Measurements from ENCODE around the gene TERT.

The TERT gene

DNA sequence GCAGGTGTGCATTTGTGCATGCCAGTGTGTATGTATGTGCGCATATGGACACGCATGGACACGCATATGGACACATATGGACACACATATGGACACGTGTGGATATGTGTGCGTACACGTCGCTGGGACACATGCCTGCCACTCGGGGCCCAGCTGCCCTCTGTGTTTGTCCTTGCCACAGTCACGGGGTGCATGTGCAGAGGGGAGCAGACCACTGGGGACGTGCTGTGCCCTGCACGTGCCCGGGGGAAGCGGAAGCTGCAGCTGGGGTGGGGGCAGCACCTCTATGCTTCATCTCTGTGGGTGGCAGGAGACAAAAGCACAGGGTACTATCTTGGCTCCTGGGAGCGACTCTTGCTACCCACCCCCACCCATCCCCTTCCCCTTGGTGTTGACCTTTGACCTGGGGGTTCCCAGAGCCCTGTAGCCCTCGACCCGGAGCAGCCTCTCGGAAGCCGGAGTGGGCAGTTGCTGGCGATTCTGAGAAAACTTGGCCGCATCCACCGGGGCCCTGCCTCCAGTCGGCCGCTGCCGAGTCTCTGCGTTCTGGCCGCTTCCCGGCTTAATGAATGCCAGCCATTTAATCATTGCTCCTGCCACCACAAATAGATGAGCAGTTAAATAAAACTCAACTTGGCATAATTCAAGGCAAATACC is 72.1 kb downstream of the TERT start:
- no peak for DNase-seq (ENCODE audit: low read depth)
- TF ChIP-seq, protein P1, sequence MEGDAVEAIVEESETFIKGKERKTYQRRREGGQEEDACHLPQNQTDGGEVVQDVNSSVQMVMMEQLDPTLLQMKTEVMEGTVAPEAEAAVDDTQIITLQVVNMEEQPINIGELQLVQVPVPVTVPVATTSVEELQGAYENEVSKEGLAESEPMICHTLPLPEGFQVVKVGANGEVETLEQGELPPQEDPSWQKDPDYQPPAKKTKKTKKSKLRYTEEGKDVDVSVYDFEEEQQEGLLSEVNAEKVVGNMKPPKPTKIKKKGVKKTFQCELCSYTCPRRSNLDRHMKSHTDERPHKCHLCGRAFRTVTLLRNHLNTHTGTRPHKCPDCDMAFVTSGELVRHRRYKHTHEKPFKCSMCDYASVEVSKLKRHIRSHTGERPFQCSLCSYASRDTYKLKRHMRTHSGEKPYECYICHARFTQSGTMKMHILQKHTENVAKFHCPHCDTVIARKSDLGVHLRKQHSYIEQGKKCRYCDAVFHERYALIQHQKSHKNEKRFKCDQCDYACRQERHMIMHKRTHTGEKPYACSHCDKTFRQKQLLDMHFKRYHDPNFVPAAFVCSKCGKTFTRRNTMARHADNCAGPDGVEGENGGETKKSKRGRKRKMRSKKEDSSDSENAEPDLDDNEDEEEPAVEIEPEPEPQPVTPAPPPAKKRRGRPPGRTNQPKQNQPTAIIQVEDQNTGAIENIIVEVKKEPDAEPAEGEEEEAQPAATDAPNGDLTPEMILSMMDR (IDR thresholded peaks at IDR 0.05; ENCODE audit: insufficient read depth, low read depth, low read length, missing control alignments), result no peak
- no peak overlapping the region for H3K4me3 ChIP-seq (ENCODE audit: low read length)

- H3K4me3 ChIP-seq (ENCODE audit: low read length), result no peak overlapping the region
- TF ChIP-seq, protein P1 (IDR thresholded peaks at IDR 0.05; ENCODE audit: insufficient read depth, low read depth, low read length, missing control alignments), result no peak
- no peak for DNase-seq (ENCODE audit: low read depth)
Measured at GRCh38 chr5:1222147-1222546, 72.7 kb downstream of the TERT start.

DNA sequence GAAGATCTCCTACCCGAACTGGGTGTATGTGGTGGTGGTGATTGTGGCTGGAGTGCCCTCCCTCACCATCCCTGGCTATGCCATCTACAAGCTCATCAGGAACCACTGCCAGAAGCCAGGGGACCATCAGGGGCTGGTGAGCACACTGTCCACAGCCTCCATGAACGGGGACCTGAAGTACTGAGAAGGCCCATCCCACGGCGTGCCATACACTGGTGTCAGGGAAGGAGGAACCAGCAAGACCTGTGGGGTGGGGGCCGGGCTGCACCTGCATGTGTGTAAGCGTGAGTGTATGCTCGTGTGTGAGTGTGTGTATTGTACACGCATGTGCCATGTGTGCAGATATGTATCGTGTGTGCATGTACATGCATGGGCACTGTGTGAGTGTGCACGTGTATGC is 73.1 kb downstream of the TERT start:
- no peak overlapping the region for H3K4me3 ChIP-seq (ENCODE audit: low read length)
- TF ChIP-seq, protein P1 (IDR thresholded peaks at IDR 0.05; ENCODE audit: insufficient read depth, low read depth, low read length, missing control alignments), result no peak
- no peak for DNase-seq (ENCODE audit: low read depth)

DNA sequence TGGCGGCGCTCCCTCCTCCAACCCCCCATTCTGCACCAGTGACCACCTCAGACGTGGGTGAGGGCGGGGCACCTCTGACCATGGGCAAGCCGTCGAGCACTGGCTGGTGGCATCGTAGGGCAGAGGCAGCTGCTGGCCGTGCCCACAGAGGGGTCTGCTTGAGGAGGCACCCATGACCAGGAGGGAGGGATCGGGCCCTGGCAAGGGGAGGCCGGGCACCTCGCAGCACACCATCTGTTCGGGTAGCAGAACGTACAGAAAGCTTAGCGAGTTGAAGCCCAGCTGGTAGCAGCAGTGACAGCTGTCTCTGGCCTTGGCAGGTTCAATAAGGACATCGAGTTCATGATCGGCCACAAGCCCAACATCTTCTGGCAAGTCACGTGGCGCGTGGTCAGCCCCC is 74.0 kb downstream of the TERT start:
- no peak for DNase-seq (ENCODE audit: low read depth)
- H3K4me3 ChIP-seq (ENCODE audit: low read length), result no peak overlapping the region
- TF ChIP-seq, protein P1 (IDR thresholded peaks at IDR 0.05; ENCODE audit: insufficient read depth, low read depth, low read length, missing control alignments), result no peak

DNA sequence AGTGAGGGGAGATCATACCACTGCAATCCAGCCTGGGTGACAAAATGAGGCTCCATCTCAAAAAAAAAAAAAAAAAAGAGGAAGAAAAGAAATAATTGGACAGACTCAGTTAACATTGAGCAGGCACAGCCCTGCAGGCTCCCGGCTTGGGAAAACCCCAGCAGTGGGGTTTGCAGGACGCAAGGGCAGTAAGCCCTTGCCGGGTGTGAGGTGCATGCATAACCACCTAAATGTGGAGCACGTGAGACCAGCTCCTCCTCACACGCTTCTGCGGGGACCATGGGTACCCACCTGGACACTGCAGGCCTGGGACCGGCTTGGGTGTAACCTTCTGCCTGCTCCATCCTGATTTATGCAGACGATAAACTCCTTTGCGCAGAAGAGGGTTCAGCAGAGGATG is 74.5 kb downstream of the TERT start:
- DNase-seq (ENCODE audit: low read depth), result no peak
- TF ChIP-seq, protein P1 (IDR thresholded peaks at IDR 0.05; ENCODE audit: insufficient read depth, low read depth, low read length, missing control alignments), result no peak
- no peak overlapping the region for H3K4me3 ChIP-seq (ENCODE audit: low read length)

DNA sequence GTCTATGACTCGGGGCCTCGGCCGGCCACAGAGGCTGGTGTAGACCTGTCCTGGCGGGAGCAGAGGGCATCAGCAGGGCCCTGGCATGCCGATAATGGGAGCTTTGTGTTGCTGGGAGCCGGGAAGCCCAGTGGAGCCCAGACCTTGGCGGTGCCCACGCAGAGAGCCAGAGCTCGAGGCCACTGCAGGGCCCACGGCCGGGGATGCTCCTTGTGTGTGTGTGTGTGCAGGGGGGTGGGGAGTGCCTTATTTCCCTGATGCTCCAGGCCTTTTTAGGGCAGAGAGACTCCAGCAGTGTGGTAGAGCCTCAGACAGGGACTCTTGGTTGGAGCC is 75.1 kb downstream of the TERT start:
- H3K4me3 ChIP-seq (ENCODE audit: low read length), result no peak overlapping the region
- DNase-seq (ENCODE audit: low read depth), result no peak
- TF ChIP-seq, protein P1 (IDR thresholded peaks at IDR 0.05; ENCODE audit: insufficient read depth, low read depth, low read length, missing control alignments), result no peak

- H3K4me3 ChIP-seq (ENCODE audit: low read length), result no peak overlapping the region
- TF ChIP-seq, protein P1 (IDR thresholded peaks at IDR 0.05; ENCODE audit: insufficient read depth, low read depth, low read length, missing control alignments), result no peak
- no peak for DNase-seq (ENCODE audit: low read depth)
Measured at GRCh38 chr5:1219098-1219767, 75.6 kb downstream of the TERT start.
